ENCODE data around the gene PCAT6.
"Not testable (repeated sequence)": the region's sequence is repeated elsewhere in the genome, so short reads cannot be mapped to it uniquely, and the experiment has no call there.

PCAT6 gene

GRCh38 chr1:202788800-202789199 lies 22.0 kb upstream of the PCAT6 start:
- TF ChIP-seq CTCF (IDR thresholded peaks at IDR 0.05; ENCODE audit: unreplicated experiment in 3 of 3) = no peak
- H3K36me3 Mint-ChIP-seq (ENCODE audit: low read depth) = peaks cover 16% of the 10 kb centered on the region
- no peaks in the 10 kb centered on the region for H3K9me3 Mint-ChIP-seq
- H3K4me1 Mint-ChIP-seq = peaks cover 15% of the 10 kb centered on the region
- no peaks in the 10 kb centered on the region for H3K27me3 Mint-ChIP-seq (ENCODE audit: low read depth)
- no peak overlapping the region for H3K4me3 Mint-ChIP-seq
- H3K27ac Mint-ChIP-seq = peak overlapping the region in 2 of 3 experiments; percentile 4 to 64

- Mint-ChIP-seq H3K4me3 (no peak overlapping the region), H3K4me1 (peaks cover 11% of the 10 kb centered on the region), H3K27ac (peak overlapping the region in 1 of 3 experiments; percentile 16), H3K9me3 (no peaks in the 10 kb centered on the region), H3K27me3 (ENCODE audit: low read depth) (no peaks in the 10 kb centered on the region), H3K36me3 (ENCODE audit: low read depth) (peaks cover 16% of the 10 kb centered on the region)
- TF ChIP-seq CTCF (IDR thresholded peaks at IDR 0.05; ENCODE audit: unreplicated experiment in 3 of 3) = no peak
These were observed 19.5 kb upstream of the PCAT6 start for GRCh38 chr1:202791077-202791747.

GRCh38 chr1:202794051-202794740 lies 16.6 kb upstream of the PCAT6 start:
- no peak overlapping the region for H3K4me3 Mint-ChIP-seq
- no peaks in the 10 kb centered on the region for H3K27me3 Mint-ChIP-seq (ENCODE audit: low read depth)
- no peak for TF ChIP-seq CTCF (IDR thresholded peaks at IDR 0.05; ENCODE audit: unreplicated experiment in 3 of 3)
- no peaks in the 10 kb centered on the region for H3K9me3 Mint-ChIP-seq
- H3K36me3 Mint-ChIP-seq (ENCODE audit: low read depth) = peaks cover 4% of the 10 kb centered on the region
- peaks cover 17% of the 10 kb centered on the region for H3K4me1 Mint-ChIP-seq
- no peak overlapping the region for H3K27ac Mint-ChIP-seq

GRCh38 chr1:202794931-202795330 lies 15.8 kb upstream of the PCAT6 start:
- H3K27ac Mint-ChIP-seq; H3K27me3 Mint-ChIP-seq (ENCODE audit: low read depth); H3K4me3 Mint-ChIP-seq; H3K9me3 Mint-ChIP-seq; H3K36me3 Mint-ChIP-seq (ENCODE audit: low read depth): not testable (repeated sequence)
- H3K4me1 Mint-ChIP-seq = peaks cover 17% of the 10 kb centered on the region

- H3K27ac Mint-ChIP-seq = no peak overlapping the region
These were observed 14.1 kb upstream of the PCAT6 start for GRCh38 chr1:202796670-202797069.

GRCh38 chr1:202798260-202798659 lies 12.5 kb upstream of the PCAT6 start:
- Mint-ChIP-seq H3K27ac (no peak overlapping the region), H3K27me3 (ENCODE audit: low read depth) (no peaks in the 10 kb centered on the region), H3K4me1 (peaks cover 35% of the 10 kb centered on the region), H3K9me3 (no peaks in the 10 kb centered on the region), H3K36me3 (ENCODE audit: low read depth) (peaks cover 9% of the 10 kb centered on the region), H3K4me3 (no peak overlapping the region)
- TF ChIP-seq CTCF (IDR thresholded peaks at IDR 0.05; ENCODE audit: unreplicated experiment in 3 of 3) = no peak

More at GRCh38 chr1:202796670-202797069, 14.1 kb upstream of the PCAT6 start:
- no peaks in the 10 kb centered on the region for H3K9me3 Mint-ChIP-seq
- no peak overlapping the region for H3K4me3 Mint-ChIP-seq
- H3K27me3 Mint-ChIP-seq (ENCODE audit: low read depth) = no peaks in the 10 kb centered on the region
- peaks cover 27% of the 10 kb centered on the region for H3K4me1 Mint-ChIP-seq
- peaks cover 9% of the 10 kb centered on the region for H3K36me3 Mint-ChIP-seq (ENCODE audit: low read depth)
- TF ChIP-seq CTCF (IDR thresholded peaks at IDR 0.05; ENCODE audit: unreplicated experiment in 3 of 3) = no peak
